NCI-H2081 (cell line): ENCODE measurements around the gene HIKESHI.
"Not testable (repeated sequence)": the region's sequence is repeated elsewhere in the genome, so short reads cannot be mapped to it uniquely, and the experiment has no call there.

ENCODE experiments used
- DNase-seq, 2 experiments: peaks; one replicate each; lab custom pipeline; 2025; lab: John Stamatoyannopoulos, UW

HIKESHI gene

GRCh38 chr11:86292912-86293616, 9.0 kb upstream of the HIKESHI start:
- DNase-seq: no peak

GRCh38 chr11:86294026-86294425, 8.0 kb upstream of the HIKESHI start:
- DNase-seq: no peak

- no peak for DNase-seq
These were observed 323 bp upstream of the HIKESHI start for GRCh38 chr11:86301742-86302091.

- DNase-seq: no peak
These were observed 1.2 kb downstream of the HIKESHI start for GRCh38 chr11:86303257-86303656.

- DNase-seq: not testable (repeated sequence)
These were observed 6.7 kb downstream of the HIKESHI start for GRCh38 chr11:86308710-86309109.

GRCh38 chr11:86313793-86314192, 11.8 kb downstream of the HIKESHI start:
- DNase-seq: no peak

GRCh38 chr11:86314636-86315035, 12.6 kb downstream of the HIKESHI start:
- no peak for DNase-seq

GRCh38 chr11:86335131-86335767, 33.2 kb downstream of the HIKESHI start:
- no peak for DNase-seq

GRCh38 chr11:86337227-86337626, 35.2 kb downstream of the HIKESHI start:
- DNase-seq: no peak

GRCh38 chr11:86341382-86341781, 39.3 kb downstream of the HIKESHI start:
- no peak for DNase-seq

- DNase-seq: no peak
These were observed 44.5 kb downstream of the HIKESHI start for GRCh38 chr11:86346513-86346912.

GRCh38 chr11:86355256-86355655, 53.2 kb downstream of the HIKESHI start:
- no peak for DNase-seq

GRCh38 chr11:86357412-86357811, 55.4 kb downstream of the HIKESHI start:
- not testable (repeated sequence) for DNase-seq

GRCh38 chr11:86358720-86359119, 56.7 kb downstream of the HIKESHI start:
- no peak for DNase-seq

GRCh38 chr11:86360775-86361395, 58.8 kb downstream of the HIKESHI start:
- no peak for DNase-seq

GRCh38 chr11:86363424-86363823, 61.4 kb downstream of the HIKESHI start:
- DNase-seq: no peak

- DNase-seq: no peak
These were observed 63.5 kb downstream of the HIKESHI start for GRCh38 chr11:86365546-86365945.

- DNase-seq: no peak
These were observed 67.6 kb downstream of the HIKESHI start for GRCh38 chr11:86369668-86370067.

GRCh38 chr11:86370171-86370570, 68.1 kb downstream of the HIKESHI start:
- peak in 1 of 2 experiments; percentile 14 for DNase-seq

- no peak for DNase-seq
These were observed 69.0 kb downstream of the HIKESHI start for GRCh38 chr11:86370922-86371594.

GRCh38 chr11:86372041-86372440, 70.0 kb downstream of the HIKESHI start:
- no peak for DNase-seq

- DNase-seq: no peak
These were observed 70.5 kb downstream of the HIKESHI start for GRCh38 chr11:86372586-86372985.

- DNase-seq: no peak
These were observed 72.0 kb downstream of the HIKESHI start for GRCh38 chr11:86374069-86374468.
